HepG2 (cell line): Measurements from ENCODE around the gene SDR9C7. TPM values are rescaled to one million over a fixed set of nuclear protein-coding genes. Genes with fewer than 3 reads are reported as not detected.

Source experiments
- ATAC-seq: fragments of 200-7000 bp; cut with Tn5 transposase; 3 replicates; pipeline ENCODE4 v1.9.1; 2020; ENCODE audit warnings: mild to moderate bottlenecking, moderate library complexity
- BruUV-seq: library from RNA; stranded (reverse); fragments of 400-500 nt; replicated peaks from 2 replicates; lab custom pipeline; 2021; lab: Mats Ljungman, UMichigan
- CTCF ChIA-PET: fragments of 300-600 bp; formaldehyde crosslinking; extraction: SDS; loops from one replicate; lab custom pipeline; 2021; ENCODE audit warnings: low total read pairs, inconsistent platforms, low intra/inter-chr PET ratio; lab: Yijun Ruan, JAX
- POLR2A ChIA-PET: fragments of 350-600 bp; sonication (Branson Sonifier 250); formaldehyde crosslinking; loops from one replicate; lab custom pipeline; 2020; ENCODE audit warnings: antibody characterized with exemption, inconsistent platforms; lab: Yijun Ruan, JAX
- DNase-seq: peaks from one replicate; pipeline ENCODE4 v3.0.0-alpha.2; 2015; ENCODE audit warnings: low spot score
- FAIRE-seq: peaks from 3 replicates; lab custom pipeline; 2011; peaks lifted over from hg19 to GRCh38; lab: Jason Lieb, UNC
- H2AFZ ChIP-seq: one replicate; pipeline ENCODE4 v1.6.1; 2011; ENCODE audit warnings: low read length, inconsistent platforms
- H3K27ac ChIP-seq: fragments of 300-600 bp; 3 replicates; pipeline ENCODE4 v1.8.0; 2011; ENCODE audit warnings: mixed run types, mild to moderate bottlenecking, mixed read lengths, low read length, inconsistent platforms; ENCODE audit not compliant: insufficient read depth; ENCODE audit errors: extremely low read length
- H3K27me3 ChIP-seq, 2 experiments: fragments of 200-600 bp in 1 of 2; 2 replicates in 1 of 2; 3 replicates in 1 of 2; pipeline versions ENCODE4 v1.6.0 to v1.8.0; 2011; ENCODE audit warnings: low read length in 2 of 2, mild to moderate bottlenecking in 2 of 2, moderate library complexity in 2 of 2, inconsistent platforms in 1 of 2; ENCODE audit not compliant: insufficient read depth in 2 of 2, control insufficient read depth in 1 of 2
- H3K36me3 ChIP-seq, 2 experiments: fragments of 200-600 bp in 1 of 2; replicated peaks in 1 of 2; 2 replicates in 1 of 2; 3 replicates in 1 of 2; pipeline versions ENCODE4 v1.5.1 to v1.8.0; 2011; ENCODE audit warnings: low read length in 2 of 2, inconsistent platforms in 1 of 2; ENCODE audit not compliant: insufficient read depth in 2 of 2, control insufficient read depth in 1 of 2
- H3K4me1 ChIP-seq: 2 replicates; pipeline ENCODE4 v1.5.1; 2012; ENCODE audit warnings: low read length, inconsistent platforms; ENCODE audit not compliant: insufficient read depth
- H3K4me2 ChIP-seq: 2 replicates; pipeline ENCODE4 v1.6.0; 2011; ENCODE audit warnings: low read depth, low read length, inconsistent platforms
- H3K4me3 ChIP-seq, 3 experiments: fragments of 200-600 bp in 1 of 3; sonication (generic), shearing (Covaris generic) in 1 of 3; replicated peaks in 1 of 3; 2 replicates each; pipeline ENCODE4 v1.5.1; 2011 to 2016; ENCODE audit warnings: low read length in 3 of 3, inconsistent platforms in 2 of 3, low read depth in 2 of 3, mild to moderate bottlenecking in 2 of 3, control low read depth in 1 of 3, mixed read lengths in 1 of 3; ENCODE audit not compliant: insufficient read depth in 1 of 3
- H3K79me2 ChIP-seq: one replicate; pipeline ENCODE4 v1.6.1; 2011; ENCODE audit warnings: low read length, inconsistent platforms; ENCODE audit not compliant: insufficient read depth
- H3K9ac ChIP-seq: 2 replicates; pipeline ENCODE4 v1.6.0; 2011; ENCODE audit warnings: mild to moderate bottlenecking, low read depth, low read length, inconsistent platforms; ENCODE audit not compliant: insufficient read depth
- H3K9me3 ChIP-seq: 2 replicates; pipeline ENCODE4 v1.5.1; 2012; ENCODE audit warnings: mild to moderate bottlenecking, low read length
- H4K20me1 ChIP-seq: 2 replicates; pipeline ENCODE4 v1.6.0; 2011; ENCODE audit warnings: inconsistent platforms, mild to moderate bottlenecking, low read length, moderate library complexity; ENCODE audit not compliant: insufficient read depth
- BRCA1 ChIP-seq: sonication (generic); formaldehyde crosslinking; IDR thresholded peaks from 2 replicates; pipeline ENCODE4 v1.4.0; 2020; ENCODE audit warnings: missing genetic modification reagents
- DMAP1 ChIP-seq: IDR thresholded peaks from 2 replicates; pipeline ENCODE4 v1.6.1; 2016
- FOXM1 ChIP-seq: sonication (generic); formaldehyde crosslinking; IDR thresholded peaks from 2 replicates; pipeline ENCODE4 v1.5.0; 2020; ENCODE audit warnings: missing genetic modification reagents
- HOXA7 ChIP-seq: sonication (generic); formaldehyde crosslinking; IDR thresholded peaks from 2 replicates; pipeline ENCODE4 v1.8.1; 2022; ENCODE audit warnings: mild to moderate bottlenecking, missing genetic modification reagents, moderate library complexity
- NFKBIZ ChIP-seq: IDR thresholded peaks from 2 replicates; pipeline ENCODE4 v1.6.1; 2018; ENCODE audit warnings: missing genetic modification reagents, missing compliant biosample characterization
- PHF5A ChIP-seq: IDR thresholded peaks from one replicate; pipeline ENCODE4 v1.6.1; 2018; ENCODE audit warnings: low read depth, missing genetic modification reagents; ENCODE audit not compliant: unreplicated experiment
- SNAI1 ChIP-seq: sonication (generic); formaldehyde crosslinking; IDR thresholded peaks from 2 replicates; pipeline ENCODE4 v1.5.0; 2020; ENCODE audit warnings: mild to moderate bottlenecking, missing genetic modification reagents, borderline replicate concordance
- SOX13 ChIP-seq, 3 experiments: fragments of 450-650 bp in 1 of 3; sonication (generic) in 1 of 3; formaldehyde crosslinking in 1 of 3; IDR thresholded peaks in 2 of 3; conservative IDR thresholded peaks in 1 of 3; 2 replicates each; pipeline versions ENCODE4 v1.5.0 to v1.6.1; 2016 to 2020; ENCODE audit warnings: antibody characterized with exemption in 1 of 3, mild to moderate bottlenecking in 1 of 3, missing compliant biosample characterization in 1 of 3, missing genetic modification reagents in 1 of 3, moderate library complexity in 1 of 3
- SPEN ChIP-seq: sonication (generic); formaldehyde crosslinking; IDR thresholded peaks from 2 replicates; pipeline ENCODE4 v1.5.1; 2020; ENCODE audit warnings: low read depth, mild to moderate bottlenecking, missing genetic modification reagents
- THRA ChIP-seq: sonication (generic); formaldehyde crosslinking; IDR thresholded peaks from 2 replicates; pipeline ENCODE4 v1.4.0; 2020; ENCODE audit warnings: missing genetic modification reagents, borderline replicate concordance
- ZFP36L1 ChIP-seq: sonication (generic); formaldehyde crosslinking; IDR thresholded peaks from 2 replicates; pipeline ENCODE4 v1.8.0; 2022; ENCODE audit warnings: mild to moderate bottlenecking, missing genetic modification reagents, moderate library complexity
- ZNF646 ChIP-seq: sonication (generic); formaldehyde crosslinking; IDR thresholded peaks from 2 replicates; pipeline ENCODE4 v1.9.0; 2021; ENCODE audit warnings: mild to moderate bottlenecking, missing genetic modification reagents
- ZNF75D ChIP-seq: sonication (generic); formaldehyde crosslinking; IDR thresholded peaks from 2 replicates; pipeline ENCODE4 v1.8.1; 2023; ENCODE audit warnings: missing genetic modification reagents, mild to moderate bottlenecking, borderline replicate concordance
- WGBS: methylation state at CpG from one replicate; pipeline ENCODE4 v1.1.6; 2017; ENCODE audit warnings: low lambda C conversion rate; 5-methylcytosine and 5-hydroxymethylcytosine counted together
- in situ Hi-C: cut with HindIII; loops from 2 replicates; pipeline ENCODE4 v1.10.0; 2017; ENCODE audit warnings: low pct_unique_long_range_greater_than_20kb; ENCODE audit not compliant: extremely low pct_ligation_motif_present
- intact Hi-C: fragments of 100-400 bp; cut with micrococcal nuclease; formaldehyde crosslinking; loops from one replicate; pipeline ENCODE4 v1.10.0; 2022; ENCODE audit not compliant: unreplicated experiment
- polyA plus RNA-seq, 8 experiments: library from polyadenylated mRNA; depleted of rRNA in 3 of 8; stranded (reverse) in 7 of 8; unstranded in 1 of 8; fragments of >200 nt; fragmentation: Illumina TruSeq in 4 of 8; extraction: Trizol in 4 of 8; gene quantifications; 2 replicates each; pipeline versions ENCODE4 v1.2.1 to v1.2.3, GENCODE V29; 2011 to 2016; ENCODE audit warnings: low read depth in 4 of 8, missing spikeins in 1 of 8, mixed read lengths in 1 of 8; ENCODE audit not compliant: insufficient read depth in 1 of 8
- total RNA-seq, 5 experiments: library from RNA; depleted of rRNA; stranded (reverse); fragments of >200 nt; fragmentation: Illumina TruSeq; extraction: Trizol; gene quantifications; 2 replicates each; pipeline ENCODE4 v1.2.3, GENCODE V29; 2016; ENCODE audit warnings: low read depth in 1 of 5
- TF ChIP-seq, protein P1 (sequence below): sonication (generic); formaldehyde crosslinking; IDR thresholded peaks from 2 replicates; pipeline ENCODE4 v1.4.0; 2020; ENCODE audit warnings: mild to moderate bottlenecking, missing genetic modification reagents

Gene SDR9C7
- total and polyA plus RNA-seq, 2 of the 13 experiments (the other 11 are each of a cell fraction or from before 2014, with no cell fraction given): 0.04 TPM; not detected in 1

DNA sequence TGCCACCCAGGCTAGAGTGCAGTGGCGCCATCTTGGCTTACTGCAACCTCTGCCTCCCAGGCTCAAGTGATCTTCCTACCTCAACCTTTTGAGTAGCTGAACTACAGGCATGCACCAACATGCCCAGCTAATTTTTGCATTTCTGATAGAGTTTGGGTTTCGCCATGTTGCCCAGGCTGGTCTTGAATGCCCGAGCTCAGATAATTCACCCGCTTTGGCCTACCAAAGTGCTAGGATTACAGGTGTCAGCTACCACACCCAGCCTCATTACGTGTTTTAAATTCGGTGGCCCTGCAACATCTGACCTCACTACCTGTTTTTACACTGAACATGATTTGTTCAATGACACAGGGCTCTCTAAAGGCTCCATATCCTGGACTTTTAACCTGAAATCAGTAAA is 46.1 kb upstream of the SDR9C7 start:
- no peak for ATAC-seq
- Histone ChIP-seq H3K4me1 (no peaks in the 10 kb centered on the region), H3K4me2 (no peak overlapping the region), H3K79me2 (no peaks in the 10 kb centered on the region), H3K9me3 (no peaks in the 10 kb centered on the region), H3K27ac (no peak overlapping the region), H2AFZ (no peak overlapping the region), H3K27me3 (no peaks in the 10 kb centered on the region; a peak in 2 of 5 replicates), H3K36me3 (no peaks in the 10 kb centered on the region), H4K20me1 (no peaks in the 10 kb centered on the region), H3K9ac (no peak overlapping the region), H3K4me3 (no peak overlapping the region)
- BruUV-seq: no TSS peak
- intact Hi-C loops: no loop called here
- ChIA-PET CTCF (no interaction called here), POLR2A (no interaction called here)
- in situ Hi-C loops: no loop called here
- DNase-seq: no peak
- FAIRE-seq: no peak
- 59% methylated on average over 6 of the region's 6 CpGs for WGBS
- TF ChIP-seq SNAI1 (CRISPR knock-in tag) (no peak), SOX13 (IDR thresholded peaks at IDR 0.05) (no peak), SOX13 (CRISPR knock-in tag; conservative IDR thresholded peaks at IDR 0.05 in 1 of 2, IDR thresholded peaks at IDR 0.05 in 1 of 2) (no peak), SPEN (CRISPR knock-in tag) (no peak), HOXA7 (CRISPR knock-in tag) (no peak), ZFP36L1 (CRISPR knock-in tag) (no peak), ZNF646 (CRISPR knock-in tag) (no peak), BRCA1 (CRISPR knock-in tag) (no peak), FOXM1 (CRISPR knock-in tag) (no peak), PHF5A (CRISPR knock-in tag) (no peak), NFKBIZ (CRISPR knock-in tag) (no peak), THRA (no peak), DMAP1 (CRISPR knock-in tag) (no peak), ZNF75D (CRISPR knock-in tag) (no peak)
- TF ChIP-seq, protein P1, sequence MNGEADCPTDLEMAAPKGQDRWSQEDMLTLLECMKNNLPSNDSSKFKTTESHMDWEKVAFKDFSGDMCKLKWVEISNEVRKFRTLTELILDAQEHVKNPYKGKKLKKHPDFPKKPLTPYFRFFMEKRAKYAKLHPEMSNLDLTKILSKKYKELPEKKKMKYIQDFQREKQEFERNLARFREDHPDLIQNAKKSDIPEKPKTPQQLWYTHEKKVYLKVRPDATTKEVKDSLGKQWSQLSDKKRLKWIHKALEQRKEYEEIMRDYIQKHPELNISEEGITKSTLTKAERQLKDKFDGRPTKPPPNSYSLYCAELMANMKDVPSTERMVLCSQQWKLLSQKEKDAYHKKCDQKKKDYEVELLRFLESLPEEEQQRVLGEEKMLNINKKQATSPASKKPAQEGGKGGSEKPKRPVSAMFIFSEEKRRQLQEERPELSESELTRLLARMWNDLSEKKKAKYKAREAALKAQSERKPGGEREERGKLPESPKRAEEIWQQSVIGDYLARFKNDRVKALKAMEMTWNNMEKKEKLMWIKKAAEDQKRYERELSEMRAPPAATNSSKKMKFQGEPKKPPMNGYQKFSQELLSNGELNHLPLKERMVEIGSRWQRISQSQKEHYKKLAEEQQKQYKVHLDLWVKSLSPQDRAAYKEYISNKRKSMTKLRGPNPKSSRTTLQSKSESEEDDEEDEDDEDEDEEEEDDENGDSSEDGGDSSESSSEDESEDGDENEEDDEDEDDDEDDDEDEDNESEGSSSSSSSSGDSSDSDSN (CRISPR knock-in tag): no peak
